NOMO-1 treated with DMSO at 0.1 percent for 48 hours (cell line): ENCODE results near the gene DDX31.

Source experiments
- DNase-seq: peaks from one replicate; lab custom pipeline; 2025; ENCODE audit not compliant: unreplicated experiment; lab: John Stamatoyannopoulos, UW

The DDX31 gene

DNA sequence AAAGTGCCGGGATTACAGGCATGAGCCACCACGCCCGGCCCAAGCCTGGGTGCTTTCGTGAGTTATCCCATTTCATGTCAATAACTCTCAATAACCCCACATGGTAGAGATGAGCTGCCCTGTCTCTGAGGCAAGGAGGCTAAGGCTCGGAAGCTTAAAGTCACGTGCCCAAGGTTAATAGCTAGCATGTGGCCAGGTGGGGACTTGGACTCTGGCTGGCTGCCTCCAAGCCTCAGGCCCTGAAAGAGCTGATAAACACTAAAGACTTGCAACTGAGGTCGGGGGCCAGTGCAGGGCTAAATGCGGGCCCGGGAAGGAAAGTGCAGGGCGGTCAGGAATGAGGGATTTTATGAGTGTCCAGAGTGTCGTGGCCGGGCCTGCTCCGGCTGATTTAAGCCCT, 118.2 kb downstream of the DDX31 start:
- DNase-seq: no peak

DNA sequence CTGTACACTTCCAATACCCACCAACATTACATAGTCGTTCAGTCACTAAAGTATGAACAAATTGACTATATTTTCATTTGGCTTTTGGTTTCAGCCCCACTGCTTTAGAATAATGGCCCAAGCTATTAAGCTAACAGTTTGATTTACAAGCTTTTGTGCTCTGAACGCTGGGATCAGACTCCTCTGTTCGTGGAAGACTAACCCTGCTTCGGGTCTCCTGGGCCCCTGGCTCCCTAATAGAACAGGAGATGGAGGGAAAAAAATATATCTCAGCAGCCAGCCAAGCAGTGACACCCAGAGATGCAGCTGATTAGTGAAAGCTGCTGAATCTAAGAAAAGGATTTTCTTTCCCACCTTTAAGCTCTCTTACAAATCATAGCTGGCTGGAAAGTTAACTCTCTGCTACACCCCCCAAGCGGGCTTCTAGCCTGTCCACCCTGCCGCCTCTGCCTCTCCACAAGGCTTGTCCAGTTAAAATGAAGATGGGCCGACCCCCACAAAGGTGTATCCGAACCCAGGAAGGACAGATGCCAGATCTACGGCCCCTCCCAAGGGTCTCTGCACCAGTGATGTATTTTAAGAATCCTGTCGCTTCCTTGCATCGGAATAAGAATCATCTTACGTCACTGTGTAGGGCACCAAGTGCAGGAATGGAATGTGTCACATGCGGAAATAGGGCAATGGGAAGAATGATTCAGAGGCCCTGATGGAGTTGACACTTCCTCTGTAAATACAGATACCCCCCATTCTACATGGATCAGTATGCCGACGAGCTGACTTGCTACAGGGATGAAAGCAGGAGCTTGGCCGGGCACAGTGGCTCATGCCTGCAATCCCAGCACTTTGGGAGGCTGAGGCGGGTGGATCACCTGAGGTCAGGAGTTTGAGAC, 120.8 kb downstream of the DDX31 start:
- DNase-seq: no peak

DNA sequence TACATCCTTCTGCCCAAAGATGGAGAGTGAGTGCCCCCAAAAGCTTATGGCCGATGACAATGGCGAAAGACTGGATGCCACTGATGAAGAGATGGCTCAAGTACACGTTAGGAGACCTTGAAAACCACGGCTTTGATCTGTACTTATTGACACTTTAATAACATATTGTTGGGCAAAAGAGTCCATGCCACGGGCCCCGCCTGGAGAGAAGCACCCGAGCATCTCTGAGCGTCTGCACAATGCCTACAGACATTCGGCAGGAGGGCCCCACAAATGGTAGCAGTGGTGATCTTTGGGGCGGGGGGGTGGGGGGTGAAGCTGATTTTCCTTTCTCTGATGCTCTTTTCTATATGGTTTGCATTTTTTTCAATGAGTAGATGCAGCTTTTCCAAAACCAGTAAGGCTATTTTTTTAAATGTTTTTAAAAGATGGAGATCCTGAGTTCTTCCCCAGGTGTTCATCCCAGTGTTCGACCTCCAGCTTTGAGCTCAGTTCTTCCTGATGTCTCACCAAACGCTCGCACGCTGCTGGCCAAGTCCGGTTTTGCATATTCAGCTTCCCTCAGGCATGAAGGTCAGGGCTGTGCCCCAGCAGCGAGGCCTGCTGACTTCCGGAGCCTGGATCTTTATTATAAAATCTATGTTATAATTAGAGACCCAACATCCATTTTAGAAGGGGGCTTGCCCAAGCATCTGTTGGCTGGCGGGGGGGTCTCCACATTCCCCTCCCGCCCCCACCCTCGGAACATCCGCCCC, 121.6 kb downstream of the DDX31 start:
- no peak for DNase-seq

DNA sequence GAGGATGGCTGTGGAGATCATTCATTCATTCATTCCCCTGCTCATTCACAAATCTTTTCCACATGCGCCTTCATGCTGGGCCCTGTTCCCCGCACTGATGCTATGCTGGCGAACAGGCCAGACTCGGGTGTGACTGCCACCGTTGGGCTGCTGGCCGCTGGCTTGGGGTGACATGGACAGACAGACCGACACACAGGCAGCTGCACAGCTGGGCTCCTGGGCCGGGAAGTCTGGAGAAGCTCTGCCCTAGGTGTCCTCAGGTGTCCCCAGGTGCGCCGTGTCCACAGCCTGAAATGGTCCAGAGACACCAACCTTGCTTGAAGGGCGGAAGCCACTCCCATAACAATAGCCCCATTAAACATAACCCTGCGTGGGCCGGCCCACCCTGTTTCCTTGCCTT, 122.3 kb downstream of the DDX31 start:
- DNase-seq: no peak

DNA sequence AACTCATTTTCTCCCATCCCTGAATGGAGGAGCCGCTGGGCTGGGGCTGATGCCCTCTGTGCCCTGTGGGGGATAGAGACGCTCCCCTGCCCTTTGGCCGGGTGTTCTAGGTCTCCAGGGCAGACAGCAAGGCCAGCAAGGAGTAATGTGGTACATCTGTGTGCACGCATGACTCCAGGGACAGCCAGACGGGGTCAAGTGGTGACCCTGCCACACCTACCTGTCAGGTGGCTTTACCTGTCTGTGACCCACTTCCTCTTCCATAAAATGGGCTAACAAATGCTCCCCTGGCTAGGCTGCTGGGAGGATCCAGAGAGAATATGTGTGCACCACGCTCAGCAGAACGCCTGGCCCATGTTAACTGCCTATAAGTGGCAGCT, 122.7 kb downstream of the DDX31 start:
- no peak for DNase-seq

DNA sequence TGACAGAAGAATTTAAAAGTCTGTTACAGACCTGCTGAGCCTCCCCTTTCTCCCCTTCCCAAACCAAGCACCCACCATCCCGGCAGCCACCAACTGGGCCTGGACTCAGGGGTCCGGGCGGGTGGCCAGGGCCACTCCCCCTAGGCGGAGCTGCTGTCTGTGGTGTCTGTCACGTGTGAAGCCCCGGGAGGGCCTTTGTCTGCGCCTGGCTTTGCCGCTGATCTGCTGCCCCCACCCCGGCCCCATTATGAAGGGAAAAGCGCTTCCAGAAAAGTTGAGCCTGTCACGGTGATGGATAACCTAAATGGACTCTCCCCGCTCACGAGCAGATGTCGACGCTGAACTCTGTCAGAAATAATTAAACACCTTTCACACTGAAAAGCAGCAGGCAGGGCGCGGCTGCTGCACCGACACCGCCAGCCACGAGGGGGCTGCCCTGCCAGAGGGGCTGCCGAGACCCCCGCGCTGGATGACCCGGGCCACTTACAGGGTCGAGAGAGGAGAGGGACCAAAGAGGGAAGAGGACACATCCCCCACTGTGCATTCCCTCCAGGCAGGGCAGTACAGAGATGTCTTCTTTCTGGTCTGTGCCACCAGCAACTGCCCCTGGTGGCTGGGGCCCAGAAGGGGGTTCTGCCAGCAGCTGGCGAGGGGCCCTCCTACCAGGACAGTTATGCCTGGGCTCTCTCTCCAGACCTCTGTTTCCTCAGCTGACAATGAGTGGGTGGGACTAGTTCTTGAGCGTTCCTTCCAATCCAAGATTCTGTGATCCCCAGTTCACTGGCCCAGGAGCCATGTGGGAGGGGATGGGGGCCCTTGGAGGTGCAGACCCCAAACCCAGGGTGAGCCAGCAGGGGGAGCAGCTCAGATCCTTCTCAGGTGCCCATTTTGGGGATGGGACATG, 123.4 kb downstream of the DDX31 start:
- no peak for DNase-seq

DNA sequence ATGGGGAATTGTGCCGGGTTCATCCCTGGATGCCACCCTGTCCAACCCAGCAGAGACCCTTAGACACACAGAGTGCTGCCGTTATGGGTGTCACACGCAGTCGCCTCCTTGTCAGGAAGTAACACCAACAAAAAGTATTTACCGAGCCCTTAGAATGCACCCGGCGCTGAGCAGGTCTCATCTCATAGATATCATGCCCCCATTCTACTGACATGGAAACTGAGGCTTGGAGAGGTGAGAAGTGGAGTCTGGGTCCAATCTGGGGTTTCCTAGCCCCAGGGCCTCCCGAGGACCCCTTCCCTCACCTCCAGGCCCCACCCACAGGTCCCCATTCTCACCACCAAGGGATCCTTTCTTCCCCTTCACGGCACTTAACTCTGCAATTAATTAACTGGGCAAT, 124.2 kb downstream of the DDX31 start:
- no peak for DNase-seq

DNA sequence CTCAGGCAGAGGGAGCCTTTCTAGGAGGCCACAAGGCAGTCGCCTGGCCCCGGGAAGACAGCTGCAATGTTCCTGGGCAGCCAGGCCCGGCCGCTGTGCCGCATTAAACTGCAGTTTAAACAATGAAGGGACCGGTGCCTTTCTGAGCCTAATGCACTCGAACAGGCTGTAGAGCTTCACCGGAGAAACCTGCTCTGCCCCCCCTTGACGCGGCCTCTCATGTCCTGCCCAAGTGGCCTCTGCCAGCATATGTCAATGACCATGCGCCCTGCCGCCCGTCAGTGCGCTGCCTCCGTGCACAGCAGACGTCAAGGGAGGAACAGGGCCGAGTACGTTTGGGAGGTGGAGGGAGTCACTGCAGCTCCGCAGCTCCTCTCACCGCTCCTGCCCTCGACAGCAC, 125.8 kb downstream of the DDX31 start:
- DNase-seq: no peak

DNA sequence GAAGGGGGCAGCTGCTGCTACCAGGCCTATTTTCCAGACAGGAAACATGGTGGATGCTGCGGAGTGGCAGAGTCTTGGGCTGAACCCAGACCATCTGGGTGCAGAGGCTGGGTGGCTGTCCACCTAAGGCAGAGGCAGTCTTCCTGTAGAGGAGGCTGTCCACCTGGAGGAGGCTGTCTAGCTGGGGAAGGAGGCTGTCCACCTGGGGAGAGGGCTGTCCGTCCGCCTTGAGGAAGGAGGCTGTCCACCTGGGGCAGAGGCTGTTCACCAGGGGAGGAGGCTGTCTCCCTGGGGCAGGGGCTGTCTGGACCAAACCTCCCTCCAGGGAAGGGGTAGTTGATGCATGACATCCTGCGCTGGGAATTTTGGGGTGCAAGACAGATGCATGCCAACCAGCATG, 126.5 kb downstream of the DDX31 start:
- DNase-seq: no peak
